A549 treated with ZK216348 at 1 μM for 4 hours (cell line): ENCODE data around the gene TC2N. TPM values are rescaled to one million over a fixed set of nuclear protein-coding genes. Genes with fewer than 3 reads are reported as not detected.

Source experiments
- total RNA-seq: library from RNA; stranded (reverse); fragments of 200-300 nt; extraction: Qiagen RNA extraction; gene quantifications from 5 replicates; pipeline ENCODE4 v1.2.3, GENCODE V29; 2022; ENCODE audit warnings: low read depth

TC2N gene
- total RNA-seq: 0.51 to 0.85 TPM (median 0.84 TPM) in 5 replicates

GRCh38 chr14:91867316-91867988 lies at the start of gene TC2N:
Gene TC2N (minus strand): TSS chr14:91867536. CDS start chr14:91813769, 53,767 bp downstream.

GRCh38 chr14:91731986-91732385 lies 135.3 kb downstream of the TC2N start, which contains the start of gene CATSPERB:
Gene CATSPERB (minus strand): TSS chr14:91732086. CDS start chr14:91729479, 2,607 bp downstream.

Other genes with a start within 250 kb of the TC2N start
- gene CATSPERB, start 135.4 kb downstream of the TC2N start, total RNA-seq: not detected in 5 replicates
- 2.8 to 4.5 TPM (median 3.7 TPM) in 5 replicates for gene FBLN5, start 80.2 kb upstream of the TC2N start, total RNA-seq
- 4.2 to 11.6 TPM (median 10.8 TPM) in 5 replicates for gene TRIP11, start 172.5 kb upstream of the TC2N start, total RNA-seq
- 22.3 to 45.5 TPM (median 25.9 TPM) in 5 replicates for gene ATXN3, start 239.0 kb upstream of the TC2N start, total RNA-seq